Measurements from ENCODE around the gene HSD17B12. TPM values are rescaled to one million over a fixed set of nuclear protein-coding genes. Genes with fewer than 3 reads are reported as not detected.

The HSD17B12 gene
- polyA plus RNA-seq, 3 donors = 13.3 to 35.5 (median 30.4) TPM

DNA sequence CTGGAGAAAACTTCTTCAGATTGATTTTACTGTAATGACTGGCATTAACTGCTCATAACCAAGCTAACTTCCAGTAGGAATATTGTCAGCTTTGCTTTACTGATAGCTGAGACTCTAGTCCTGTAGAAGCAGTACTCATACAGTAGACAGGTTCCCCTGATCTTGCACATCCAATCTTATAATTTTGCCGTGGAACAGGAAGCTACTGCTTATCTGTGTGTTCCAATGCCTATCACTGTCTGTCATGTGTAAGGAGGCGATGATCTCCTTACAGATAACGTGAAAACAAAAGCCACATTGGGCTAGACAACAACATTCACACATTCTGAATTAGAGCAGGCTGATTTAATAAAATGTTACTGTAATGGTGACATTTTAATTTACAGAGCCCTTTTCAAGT lies 13.2 kb downstream of the HSD17B12 start:
- Histone ChIP-seq H3K27me3 (ENCODE audit: control insufficient read depth in 2 of 2, insufficient read depth in 2 of 2, low read length in 2 of 2) (no peaks in the 10 kb centered on the region), H3K9ac (ENCODE audit: insufficient read depth, low read length, poor library complexity, severe bottlenecking) (no peak overlapping the region), H3K27ac (ENCODE audit: low read depth in 1 of 2, low read length in 2 of 2) (no peak overlapping the region), H2AFZ (ENCODE audit: insufficient read depth, low read depth, low read length, poor library complexity, severe bottlenecking) (no peak overlapping the region), H3K79me2 (ENCODE audit: insufficient read depth, low read length) (peaks cover 51% of the 10 kb centered on the region), H3K4me3 (replicated peaks in 1 of 3; ENCODE audit: low read depth in 2 of 3, low read length in 3 of 3) (no peak overlapping the region), H4K20me1 (ENCODE audit: insufficient read depth, low read length) (no peaks in the 10 kb centered on the region), H3K9me3 (replicated peaks in 1 of 2; ENCODE audit: control insufficient read depth in 1 of 2, insufficient read depth in 1 of 2, low read length in 2 of 2) (no peaks in the 10 kb centered on the region), H3K36me3 (replicated peaks in 1 of 2; ENCODE audit: control insufficient read depth in 1 of 2, insufficient read depth in 2 of 2, low read length in 2 of 2) (no peaks in the 10 kb centered on the region), H3K4me1 (ENCODE audit: control insufficient read depth in 1 of 2, insufficient read depth in 2 of 2, low read length in 2 of 2) (peaks cover 15 to 18% of the 10 kb centered on the region in 2 donors), H3K4me2 (replicated peaks; ENCODE audit: extremely low read depth, low read length, poor library complexity, severe bottlenecking) (no peak overlapping the region)
- DNase-seq = no peak
- peaks cover 0 to 3% (median 0%) of the 10 kb centered on the region in 7 donors for H3K9me3 Mint-ChIP-seq
- peaks cover 0 to 9% of the 10 kb centered on the region in 2 donors for H3K36me3 Mint-ChIP-seq
- H3K4me1 Mint-ChIP-seq = peaks cover 16% of the 10 kb centered on the region
- H3K27me3 Mint-ChIP-seq (ENCODE audit: low read depth in 3 of 3) = no peaks in the 10 kb centered on the region
- no CpG with 5 or more reads among the region's 3 CpGs for WGBS (ENCODE audit: insufficient coverage)
- H3K4me3 Mint-ChIP-seq = no peak overlapping the region
- no peak overlapping the region for H3K27ac Mint-ChIP-seq
- intact Hi-C loops (cut with micrococcal nuclease) = no loop called here
- TF ChIP-seq, protein P1, sequence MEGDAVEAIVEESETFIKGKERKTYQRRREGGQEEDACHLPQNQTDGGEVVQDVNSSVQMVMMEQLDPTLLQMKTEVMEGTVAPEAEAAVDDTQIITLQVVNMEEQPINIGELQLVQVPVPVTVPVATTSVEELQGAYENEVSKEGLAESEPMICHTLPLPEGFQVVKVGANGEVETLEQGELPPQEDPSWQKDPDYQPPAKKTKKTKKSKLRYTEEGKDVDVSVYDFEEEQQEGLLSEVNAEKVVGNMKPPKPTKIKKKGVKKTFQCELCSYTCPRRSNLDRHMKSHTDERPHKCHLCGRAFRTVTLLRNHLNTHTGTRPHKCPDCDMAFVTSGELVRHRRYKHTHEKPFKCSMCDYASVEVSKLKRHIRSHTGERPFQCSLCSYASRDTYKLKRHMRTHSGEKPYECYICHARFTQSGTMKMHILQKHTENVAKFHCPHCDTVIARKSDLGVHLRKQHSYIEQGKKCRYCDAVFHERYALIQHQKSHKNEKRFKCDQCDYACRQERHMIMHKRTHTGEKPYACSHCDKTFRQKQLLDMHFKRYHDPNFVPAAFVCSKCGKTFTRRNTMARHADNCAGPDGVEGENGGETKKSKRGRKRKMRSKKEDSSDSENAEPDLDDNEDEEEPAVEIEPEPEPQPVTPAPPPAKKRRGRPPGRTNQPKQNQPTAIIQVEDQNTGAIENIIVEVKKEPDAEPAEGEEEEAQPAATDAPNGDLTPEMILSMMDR (IDR thresholded peaks at IDR 0.05) = no peak

DNA sequence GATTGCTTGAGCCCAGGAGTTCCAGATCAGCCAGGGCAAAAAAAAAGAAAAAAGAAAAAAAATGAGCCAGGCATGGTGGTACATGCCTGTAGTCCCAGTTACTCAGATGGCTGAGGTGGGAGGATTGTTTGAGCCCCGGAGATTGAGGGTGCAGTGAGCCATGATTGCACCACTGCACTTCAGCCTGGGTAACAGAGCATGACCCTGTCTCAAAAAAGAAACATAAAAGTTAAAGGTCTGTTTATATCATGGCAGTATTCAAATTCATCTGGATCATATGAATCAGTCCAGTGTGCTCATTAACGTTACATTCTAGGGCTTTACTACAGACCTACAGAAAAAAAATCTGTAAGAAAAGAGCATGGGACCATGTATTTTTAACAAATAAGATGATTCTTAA lies 13.9 kb downstream of the HSD17B12 start:
- H3K27me3 ChIP-seq (ENCODE audit: control insufficient read depth in 2 of 2, insufficient read depth in 2 of 2, low read length in 2 of 2) = no peaks in the 10 kb centered on the region
- no peak overlapping the region for H3K9ac ChIP-seq (ENCODE audit: insufficient read depth, low read length, poor library complexity, severe bottlenecking)
- no peak overlapping the region for H3K27ac ChIP-seq (ENCODE audit: low read depth in 1 of 2, low read length in 2 of 2)
- Mint-ChIP-seq H3K27ac (no peak overlapping the region), H3K4me1 (peaks cover 16% of the 10 kb centered on the region), H3K4me3 (no peak overlapping the region), H3K9me3 (peaks cover 0 to 3% (median 0%) of the 10 kb centered on the region in 7 donors), H3K36me3 (peaks cover 0 to 9% of the 10 kb centered on the region in 2 donors), H3K27me3 (ENCODE audit: low read depth in 3 of 3) (no peaks in the 10 kb centered on the region)
- no peaks in the 10 kb centered on the region for H3K36me3 ChIP-seq (replicated peaks in 1 of 2; ENCODE audit: control insufficient read depth in 1 of 2, insufficient read depth in 2 of 2, low read length in 2 of 2)
- H3K9me3 ChIP-seq (replicated peaks in 1 of 2; ENCODE audit: control insufficient read depth in 1 of 2, insufficient read depth in 1 of 2, low read length in 2 of 2) = no peaks in the 10 kb centered on the region
- no peak overlapping the region for H2AFZ ChIP-seq (ENCODE audit: insufficient read depth, low read depth, low read length, poor library complexity, severe bottlenecking)
- H4K20me1 ChIP-seq (ENCODE audit: insufficient read depth, low read length) = no peaks in the 10 kb centered on the region
- H3K4me3 ChIP-seq (replicated peaks in 1 of 3; ENCODE audit: low read depth in 2 of 3, low read length in 3 of 3) = no peak overlapping the region
- H3K79me2 ChIP-seq (ENCODE audit: insufficient read depth, low read length) = peaks cover 47% of the 10 kb centered on the region
- peaks cover 15 to 18% of the 10 kb centered on the region in 2 donors for H3K4me1 ChIP-seq (ENCODE audit: control insufficient read depth in 1 of 2, insufficient read depth in 2 of 2, low read length in 2 of 2)
- intact Hi-C loops (cut with micrococcal nuclease) = no loop called here
- no peak overlapping the region for H3K4me2 ChIP-seq (replicated peaks; ENCODE audit: extremely low read depth, low read length, poor library complexity, severe bottlenecking)
- TF ChIP-seq, protein P1 (IDR thresholded peaks at IDR 0.05) = no peak
- 86% methylated on average over 1 of the region's 2 CpGs for WGBS (ENCODE audit: insufficient coverage)
- DNase-seq = no peak
